Suprapubic skin (tissue), 3 donors: Measurements from ENCODE around the gene DMRTC1.
"Not testable (repeated sequence)": the region's sequence is repeated elsewhere in the genome, so short reads cannot be mapped to it uniquely, and the experiment has no call there.

ENCODE experiments used
- EP300 ChIP-seq: sonication (generic); formaldehyde crosslinking; IDR thresholded peaks from one replicate; pipeline ENCODE4 v1.6.1; 2017; ENCODE audit warnings: antibody characterized with exemption
- POLR2A ChIP-seq, 2 donors: fragments of 450-650 bp; IDR thresholded peaks; one replicate each; pipeline ENCODE4 v1.6.1; 2017; ENCODE audit warnings: antibody characterized with exemption in 2 of 2, mild to moderate bottlenecking in 2 of 2, moderate library complexity in 2 of 2
- TF ChIP-seq, protein P1 (sequence below), 2 donors: fragments of 200-600 bp in 1 of 2; fragments of 450-650 bp in 1 of 2; sonication (generic) in 1 of 2; IDR thresholded peaks; one replicate each; pipeline ENCODE4 v1.5.1; 2016 to 2019; ENCODE audit warnings: antibody characterized with exemption in 2 of 2, mild to moderate bottlenecking in 1 of 2, moderate library complexity in 1 of 2

DNA sequence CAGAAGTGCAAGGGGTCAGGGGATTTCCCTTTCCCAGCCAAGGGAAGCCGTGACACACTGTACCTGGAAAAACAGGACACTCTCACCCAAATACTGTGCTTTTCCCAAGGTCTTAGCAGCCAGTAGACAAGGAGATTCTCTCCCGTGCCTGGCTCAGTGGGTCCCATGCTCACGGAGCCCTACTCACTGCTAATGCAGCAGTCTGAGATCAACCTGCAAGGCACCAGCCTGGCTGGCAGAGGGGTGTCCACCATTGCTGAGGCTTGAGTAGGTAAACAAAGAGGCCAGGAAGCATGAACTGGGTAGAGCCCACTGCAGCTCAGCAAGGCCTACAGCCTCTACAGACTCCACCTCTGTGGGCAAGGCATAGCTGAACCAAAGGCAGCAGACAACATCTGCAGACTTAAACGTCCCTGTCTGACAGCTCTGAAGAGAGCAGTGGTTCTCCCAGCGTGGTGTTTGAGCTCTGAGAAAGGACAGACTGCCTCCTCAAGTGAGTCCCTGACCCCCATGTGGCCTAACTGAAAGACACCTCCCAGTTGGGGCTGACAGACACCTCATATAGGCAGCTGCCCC is 37.3 kb upstream of the DMRTC1 start:
- TF ChIP-seq, protein P1, sequence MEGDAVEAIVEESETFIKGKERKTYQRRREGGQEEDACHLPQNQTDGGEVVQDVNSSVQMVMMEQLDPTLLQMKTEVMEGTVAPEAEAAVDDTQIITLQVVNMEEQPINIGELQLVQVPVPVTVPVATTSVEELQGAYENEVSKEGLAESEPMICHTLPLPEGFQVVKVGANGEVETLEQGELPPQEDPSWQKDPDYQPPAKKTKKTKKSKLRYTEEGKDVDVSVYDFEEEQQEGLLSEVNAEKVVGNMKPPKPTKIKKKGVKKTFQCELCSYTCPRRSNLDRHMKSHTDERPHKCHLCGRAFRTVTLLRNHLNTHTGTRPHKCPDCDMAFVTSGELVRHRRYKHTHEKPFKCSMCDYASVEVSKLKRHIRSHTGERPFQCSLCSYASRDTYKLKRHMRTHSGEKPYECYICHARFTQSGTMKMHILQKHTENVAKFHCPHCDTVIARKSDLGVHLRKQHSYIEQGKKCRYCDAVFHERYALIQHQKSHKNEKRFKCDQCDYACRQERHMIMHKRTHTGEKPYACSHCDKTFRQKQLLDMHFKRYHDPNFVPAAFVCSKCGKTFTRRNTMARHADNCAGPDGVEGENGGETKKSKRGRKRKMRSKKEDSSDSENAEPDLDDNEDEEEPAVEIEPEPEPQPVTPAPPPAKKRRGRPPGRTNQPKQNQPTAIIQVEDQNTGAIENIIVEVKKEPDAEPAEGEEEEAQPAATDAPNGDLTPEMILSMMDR (IDR thresholded peaks at IDR 0.05) = not testable (repeated sequence)
- TF ChIP-seq EP300; POLR2A (IDR thresholded peaks at IDR 0.05): not testable (repeated sequence)
